HG03354 (cell line): Measurements from ENCODE around the gene PRR9.
"Not testable (repeated sequence)": the region's sequence is repeated elsewhere in the genome, so short reads cannot be mapped to it uniquely, and the experiment has no call there.

Source experiments
- ATAC-seq: cut with Tn5 transposase; IDR thresholded peaks from one replicate; pipeline ENCODE4 v1.9.1; 2021; ENCODE audit warnings: mild to moderate bottlenecking; ENCODE audit not compliant: unreplicated experiment, poor library complexity, severe bottlenecking

PRR9 gene

DNA sequence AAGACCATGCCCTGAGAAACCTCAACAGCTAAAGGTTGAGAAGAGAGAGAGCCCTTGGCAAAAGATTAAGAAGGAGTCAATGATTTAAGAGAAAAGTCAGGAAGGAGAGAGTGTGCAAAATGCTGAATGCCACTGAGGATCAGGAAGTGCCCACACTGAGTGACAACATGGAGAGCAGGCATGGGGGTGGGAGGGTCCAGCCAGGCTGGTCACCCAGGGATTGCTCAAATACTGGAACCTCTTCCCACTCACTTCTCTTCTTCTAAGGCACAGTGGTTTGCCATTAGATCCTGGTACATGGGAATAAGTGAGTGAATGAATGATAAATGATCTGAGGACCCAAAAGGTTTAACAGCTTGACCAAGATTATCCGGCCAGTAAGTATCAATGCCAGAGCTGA, 11.1 kb downstream of the PRR9 start:
- ATAC-seq, result no peak

- not testable (repeated sequence) for ATAC-seq
These were observed 11.9 kb downstream of the PRR9 start for GRCh38 chr1:153229076-153229829.

GRCh38 chr1:153231363-153231762, 14.0 kb downstream of the PRR9 start:
- ATAC-seq, result no peak

DNA sequence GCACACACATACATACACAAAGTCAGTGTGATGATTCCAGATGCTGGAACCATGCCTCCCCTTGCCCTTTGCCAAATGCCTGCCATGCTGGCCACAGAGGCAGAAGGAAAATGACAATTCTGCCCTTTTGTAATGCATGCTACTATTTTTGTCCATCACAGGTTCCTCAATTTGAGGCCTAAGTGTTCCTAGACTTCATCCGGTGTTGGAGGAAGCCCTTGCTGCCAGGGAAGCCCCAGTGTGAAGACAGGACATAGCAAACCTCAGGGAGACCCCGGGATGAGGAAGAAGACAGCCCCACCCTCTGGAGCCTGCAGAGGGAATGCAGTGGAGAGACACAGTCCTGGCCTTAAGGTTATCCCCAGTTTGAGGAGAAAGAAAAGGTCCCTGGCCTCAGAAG, 14.4 kb downstream of the PRR9 start:
- ATAC-seq, result no peak

DNA sequence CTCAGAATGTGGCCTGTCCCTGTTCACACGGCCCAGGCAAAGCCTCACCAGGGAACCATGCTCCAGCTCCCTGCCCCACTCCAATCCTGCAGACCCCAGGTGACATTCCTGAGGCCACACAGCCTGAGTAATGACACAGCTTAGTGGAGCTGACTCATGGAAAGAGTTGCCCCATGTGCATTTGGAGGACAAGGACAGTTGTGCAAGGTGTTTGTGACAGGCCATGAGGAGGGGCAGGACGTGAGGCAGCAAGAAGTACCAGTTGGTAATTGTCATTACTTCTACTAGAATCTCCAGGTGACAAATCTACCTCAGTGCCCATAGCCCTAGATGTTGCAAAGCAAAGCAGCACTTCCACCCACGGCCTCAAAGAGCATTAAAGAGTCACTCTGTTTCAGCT, 15.2 kb downstream of the PRR9 start:
- ATAC-seq, result no peak

GRCh38 chr1:153233448-153233847, 16.1 kb downstream of the PRR9 start:
- ATAC-seq, result no peak

DNA sequence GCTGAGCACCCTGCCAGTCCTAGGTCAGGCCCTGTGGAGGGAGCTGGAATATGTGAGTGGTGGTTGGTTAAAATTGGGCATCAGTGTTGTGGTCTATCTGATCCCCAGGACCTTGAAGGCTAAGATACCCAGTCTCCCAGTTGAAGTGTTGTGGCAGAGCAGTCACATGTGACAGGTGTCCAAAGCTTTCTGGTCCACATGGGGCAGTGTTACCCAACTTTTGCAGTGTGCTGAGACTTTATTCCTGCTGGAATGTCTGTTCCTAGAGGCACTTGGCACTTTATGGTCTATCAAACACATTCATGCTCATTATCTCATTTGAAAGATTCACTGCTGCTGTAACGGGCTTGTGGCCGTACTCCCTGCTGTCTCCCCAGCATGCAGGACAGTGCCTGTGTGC, 21.1 kb downstream of the PRR9 start:
- ATAC-seq, result no peak

- ATAC-seq, result no peak
These were observed 24.8 kb downstream of the PRR9 start for GRCh38 chr1:153242160-153242559.

DNA sequence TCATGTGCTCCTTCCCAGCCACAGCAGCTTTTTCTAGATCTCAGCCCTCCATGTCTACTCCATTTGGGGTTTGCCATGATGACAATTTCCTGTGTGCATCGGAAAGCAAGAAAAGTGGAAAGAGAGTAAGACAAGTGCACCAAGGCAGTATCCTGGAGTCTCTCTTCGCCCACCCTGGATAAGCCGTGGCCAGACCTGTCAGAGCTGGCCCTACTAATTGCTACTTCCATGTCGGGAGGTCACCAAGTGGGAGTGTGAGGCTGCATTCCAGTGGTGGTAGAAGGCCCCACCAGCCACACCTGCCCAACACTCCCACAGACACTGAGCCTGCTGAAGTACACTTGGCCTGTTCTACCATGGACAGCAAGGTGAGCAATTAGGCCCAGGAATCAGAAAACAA, 28.1 kb downstream of the PRR9 start:
- no peak for ATAC-seq

- no peak for ATAC-seq
These were observed 28.6 kb downstream of the PRR9 start for GRCh38 chr1:153246018-153246417.

DNA sequence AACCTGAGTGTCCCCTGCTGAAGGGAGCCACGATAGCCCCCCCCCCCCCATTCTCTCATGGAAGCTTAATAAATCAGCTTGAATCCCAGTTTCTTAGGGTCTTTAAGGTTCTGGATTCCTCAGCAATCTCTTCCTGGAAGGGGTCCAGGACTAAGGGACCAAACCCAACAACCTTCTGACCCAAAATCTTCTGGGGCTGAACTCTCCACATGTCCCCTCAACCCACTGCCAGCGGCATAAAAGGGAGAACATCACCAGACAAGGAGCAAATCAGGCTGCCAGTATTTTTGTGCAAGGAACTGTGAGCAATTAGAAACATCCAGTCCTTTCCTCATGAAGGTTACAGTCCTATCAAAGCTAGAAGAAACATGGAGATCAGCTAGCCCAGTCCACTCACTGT, 29.4 kb downstream of the PRR9 start:
- ATAC-seq, result no peak

- ATAC-seq, result no peak
These were observed 30.9 kb downstream of the PRR9 start for GRCh38 chr1:153248176-153248879.

DNA sequence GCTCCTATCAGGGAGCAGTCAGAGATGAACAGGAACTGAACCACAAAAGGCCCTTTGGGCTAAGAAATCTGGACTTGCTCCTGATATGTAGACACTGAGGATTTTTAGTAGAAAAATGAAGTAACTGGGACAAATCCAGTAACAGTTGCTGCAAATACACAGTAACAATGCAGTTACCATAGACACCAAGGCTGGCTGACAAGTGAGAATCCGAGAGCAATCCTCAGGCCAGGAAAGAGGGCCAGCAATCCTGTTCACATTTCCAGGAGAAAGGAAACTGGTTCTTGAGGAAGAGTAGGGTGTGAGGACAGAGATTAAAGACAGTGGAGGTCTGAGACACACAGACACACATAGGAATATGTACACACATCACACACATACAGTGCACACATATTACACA, 32.8 kb downstream of the PRR9 start:
- no peak for ATAC-seq

- ATAC-seq, result no peak
These were observed 33.7 kb downstream of the PRR9 start for GRCh38 chr1:153251087-153251486.

- no peak for ATAC-seq
These were observed 34.2 kb downstream of the PRR9 start for GRCh38 chr1:153251562-153251961.

DNA sequence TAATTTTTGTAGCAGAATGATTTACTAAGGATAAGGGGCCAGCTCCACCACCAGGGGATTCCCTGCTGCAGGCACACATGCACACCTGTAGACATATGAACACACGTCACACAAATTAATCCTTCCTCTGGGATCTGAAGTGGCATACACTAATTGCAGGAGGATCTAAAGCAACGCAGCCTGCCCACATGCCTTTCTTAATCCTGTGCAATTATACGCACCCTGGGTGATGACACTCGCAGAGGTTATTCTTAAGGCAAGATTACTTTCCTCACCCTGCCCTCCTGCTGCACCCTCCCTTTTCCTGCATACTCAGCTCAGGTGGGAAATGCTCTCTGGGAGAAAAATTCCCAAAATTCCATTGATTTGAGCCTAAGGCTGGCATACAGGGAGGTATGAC, 34.6 kb downstream of the PRR9 start:
- ATAC-seq, result no peak

GRCh38 chr1:153253076-153253475, 35.7 kb downstream of the PRR9 start:
- no peak for ATAC-seq

DNA sequence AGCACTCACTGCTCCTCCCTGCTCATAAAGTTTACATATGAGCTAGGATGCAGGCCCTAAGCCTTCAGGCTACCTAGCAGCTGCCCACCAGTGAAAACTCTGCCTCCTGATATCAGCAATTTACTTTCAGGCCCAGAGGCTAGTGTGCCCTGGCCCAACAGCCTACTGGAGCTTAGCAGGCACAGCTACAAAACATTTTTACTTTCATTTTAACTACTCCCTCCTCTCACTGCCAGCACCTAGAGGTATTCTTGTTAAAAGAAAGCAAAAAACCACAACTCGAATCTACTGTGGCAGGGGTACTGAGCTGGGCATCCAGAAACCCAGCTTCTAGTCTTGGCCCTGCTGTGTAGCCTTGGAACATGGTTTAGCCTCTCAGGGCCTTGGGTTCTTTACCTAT, 36.3 kb downstream of the PRR9 start:
- peak; percentile 66 for ATAC-seq

DNA sequence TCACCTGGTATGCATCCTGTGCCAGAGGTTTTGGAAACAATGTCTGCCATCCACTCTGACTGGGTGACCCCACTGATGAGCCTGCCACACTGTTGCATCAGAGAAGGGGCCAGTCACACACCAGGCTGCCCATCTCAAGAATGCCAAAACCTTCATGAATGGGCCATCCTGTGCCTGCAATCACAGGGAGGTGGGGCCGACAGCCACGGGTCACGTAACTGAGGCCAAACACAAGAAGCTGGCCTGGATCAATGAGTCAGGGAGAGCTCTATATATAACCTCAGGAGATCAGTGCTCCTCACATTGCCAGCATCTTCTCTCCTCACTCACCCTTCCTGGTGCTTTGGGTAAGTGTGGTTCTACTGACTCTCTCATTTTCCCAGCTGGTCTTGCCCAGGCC, 42.0 kb downstream of the PRR9 start, which contains the start of gene LORICRIN:
TSS of gene LORICRIN (plus strand) at position 301 of the 400 bp plus-strand sequence. CDS start 1,263 bp downstream, outside the sequence.
- ATAC-seq, result no peak

DNA sequence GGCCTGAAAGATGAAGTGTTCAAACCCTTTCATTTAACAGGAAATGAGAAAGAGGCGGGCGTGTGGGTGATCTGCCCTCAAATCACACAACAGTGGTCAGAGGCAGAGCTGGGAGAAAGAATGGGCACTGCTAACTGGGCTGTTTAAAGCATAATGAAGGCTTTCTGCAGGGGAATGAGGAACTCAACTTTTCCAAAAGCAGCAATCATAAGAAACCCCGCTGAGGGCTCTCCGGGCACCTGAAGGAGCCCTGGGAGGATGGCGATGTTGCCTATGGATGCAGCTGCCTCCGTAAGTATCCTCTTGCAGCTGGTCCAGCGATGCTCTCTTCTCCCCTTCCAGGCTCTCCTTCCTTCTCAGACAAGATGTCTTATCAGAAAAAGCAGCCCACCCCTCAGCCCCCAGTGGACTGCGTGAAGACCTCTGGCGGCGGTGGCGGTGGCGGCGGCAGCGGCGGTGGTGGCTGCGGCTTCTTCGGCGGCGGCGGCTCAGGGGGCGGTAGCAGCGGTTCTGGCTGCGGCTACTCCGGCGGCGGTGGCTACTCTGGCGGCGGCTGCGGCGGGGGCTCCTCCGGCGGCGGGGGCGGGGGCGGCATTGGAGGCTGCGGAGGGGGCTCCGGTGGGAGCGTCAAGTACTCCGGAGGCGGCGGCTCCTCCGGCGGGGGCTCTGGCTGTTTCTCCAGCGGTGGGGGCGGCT, 43.3 kb downstream of the PRR9 start:
- ATAC-seq, result no peak
